Activated CD4-positive, alpha-beta T cell treated with anti-CD3 and anti-CD28 coated beads, Interleukin-2, amount 50 U/mL, for 16 hours (primary cell): ENCODE data around the gene NUDT15.
A peak's percentile ranks its signal among the peaks of the same experiment; 100 is the strongest.
"Not testable (repeated sequence)": the region's sequence is repeated elsewhere in the genome, so short reads cannot be mapped to it uniquely, and the experiment has no call there.

Experiments
- DNase-seq: peaks from one replicate; pipeline ENCODE4 v3.0.0-alpha.2; 2020

Gene NUDT15

GRCh38 chr13:48037346-48038173 lies at the start of gene NUDT15:
Gene NUDT15 (plus strand): TSS chr13:48037726. CDS start chr13:48037747, 21 bp downstream.
- DNase-seq = peak; percentile 97

GRCh38 chr13:47990427-47990826 lies 47.1 kb upstream of the NUDT15 start:
- no peak for DNase-seq

GRCh38 chr13:47990920-47991466 lies 46.5 kb upstream of the NUDT15 start:
- DNase-seq = no peak

GRCh38 chr13:47991859-47992258 lies 45.7 kb upstream of the NUDT15 start:
- no peak for DNase-seq

- DNase-seq = no peak
Measured at GRCh38 chr13:47997384-47997783, 40.1 kb upstream of the NUDT15 start.

- no peak for DNase-seq
Measured at GRCh38 chr13:47999973-48000372, 37.6 kb upstream of the NUDT15 start.

- DNase-seq = no peak
Measured at GRCh38 chr13:48000559-48001113, 36.9 kb upstream of the NUDT15 start.

- peak; percentile 94 for DNase-seq
Measured at GRCh38 chr13:48001114-48001881, 36.2 kb upstream of the NUDT15 start, which contains the start of gene SUCLA2. Gene SUCLA2 (minus strand): TSS chr13:48001273. CDS start chr13:48001269, 4 bp downstream.

GRCh38 chr13:48001999-48002398 lies 35.5 kb upstream of the NUDT15 start:
- not testable (repeated sequence) for DNase-seq

GRCh38 chr13:48004201-48004600 lies 33.3 kb upstream of the NUDT15 start:
- DNase-seq = no peak

- no peak for DNase-seq
Measured at GRCh38 chr13:48006396-48006795, 31.1 kb upstream of the NUDT15 start.

- no peak for DNase-seq
Measured at GRCh38 chr13:48009284-48009683, 28.2 kb upstream of the NUDT15 start.

- no peak for DNase-seq
Measured at GRCh38 chr13:48010698-48011097, 26.8 kb upstream of the NUDT15 start.

- no peak for DNase-seq
Measured at GRCh38 chr13:48012668-48013067, 24.9 kb upstream of the NUDT15 start.

GRCh38 chr13:48014359-48014758 lies 23.2 kb upstream of the NUDT15 start:
- no peak for DNase-seq

GRCh38 chr13:48018637-48019036 lies 18.9 kb upstream of the NUDT15 start:
- DNase-seq = no peak

- no peak for DNase-seq
Measured at GRCh38 chr13:48019796-48020195, 17.7 kb upstream of the NUDT15 start.

- no peak for DNase-seq
Measured at GRCh38 chr13:48028066-48028465, 9.5 kb upstream of the NUDT15 start.

GRCh38 chr13:48029859-48030258 lies 7.7 kb upstream of the NUDT15 start:
- no peak for DNase-seq

- no peak for DNase-seq
Measured at GRCh38 chr13:48038761-48039160, 1.2 kb downstream of the NUDT15 start.

- no peak for DNase-seq
Measured at GRCh38 chr13:48040049-48040448, 2.5 kb downstream of the NUDT15 start.

- DNase-seq = no peak
Measured at GRCh38 chr13:48040896-48041295, 3.4 kb downstream of the NUDT15 start.

- DNase-seq = no peak
Measured at GRCh38 chr13:48042894-48043293, 5.4 kb downstream of the NUDT15 start.
